Measurements from ENCODE around the gene ZNF80. TPM values are rescaled to one million over a fixed set of nuclear protein-coding genes. Genes with fewer than 3 reads are reported as not detected.

ZNF80 gene
- total and polyA plus RNA-seq, 2 of the 8 experiments (the other 6 are each of a cell fraction or from before 2014, with no cell fraction given): not detected

Other genes with a start within 250 kb of the ZNF80 start
- gene CCDC191, start 181.1 kb downstream of the ZNF80 start, total RNA-seq (2021; fragmentation: NEBNext Ultra II Directional; extraction: Animal tissue kit (Norgen Biotek cat#: 25700)): 0.65 and 1.3 TPM in 2 replicates
- gene CCDC191, start 181.1 kb downstream of the ZNF80 start, polyA plus RNA-seq (2011; rRNA removed): 0.42 and 0.65 TPM in 2 replicates
- gene QTRT2, start 180.8 kb downstream of the ZNF80 start, total RNA-seq (2021; fragmentation: NEBNext Ultra II Directional; extraction: Animal tissue kit (Norgen Biotek cat#: 25700)): 52.5 and 54.5 TPM in 2 replicates
- 9.7 and 13.3 TPM in 2 replicates for gene QTRT2, start 180.8 kb downstream of the ZNF80 start, polyA plus RNA-seq (2011; rRNA removed)
- gene DRD3, start 58.5 kb downstream of the ZNF80 start, total RNA-seq (2021; fragmentation: NEBNext Ultra II Directional; extraction: Animal tissue kit (Norgen Biotek cat#: 25700)): 0.32 and 0.34 TPM in 2 replicates
- 1.2 and 1.3 TPM in 2 replicates for gene DRD3, start 58.5 kb downstream of the ZNF80 start, polyA plus RNA-seq (2011; rRNA removed)
- not detected in 2 replicates for gene TIGIT, start 56.5 kb upstream of the ZNF80 start, total RNA-seq (2021; fragmentation: NEBNext Ultra II Directional; extraction: Animal tissue kit (Norgen Biotek cat#: 25700))
- 0.02 and 0.17 TPM in 2 replicates for gene TIGIT, start 56.5 kb upstream of the ZNF80 start, polyA plus RNA-seq (2011; rRNA removed)